K562 (cell line): ENCODE results near the gene GLI1.

Source experiments
- CBX2 ChIP-seq: fragments of 200-600 bp; sonication (generic); IDR thresholded peaks from one replicate; pipeline ENCODE4 v1.6.1; 2012; ENCODE audit warnings: mild to moderate bottlenecking, low read length, inconsistent platforms; ENCODE audit not compliant: insufficient read depth, poor library complexity, severe bottlenecking
- POLR2A ChIP-seq: fragments of 450-650 bp; conservative IDR thresholded peaks from 2 replicates; pipeline ENCODE4 v1.6.1; 2016
- SMAD1 ChIP-seq: fragments of 150-350 bp; IDR thresholded peaks from 2 replicates; pipeline ENCODE4 v1.6.1; 2014; ENCODE audit warnings: low read length, low read depth; ENCODE audit not compliant: partially characterized antibody
- TF ChIP-seq, protein P1 (sequence below), 2 experiments: fragments of 450-650 bp; formaldehyde crosslinking in 1 of 2; IDR thresholded peaks; 2 replicates each; pipeline versions ENCODE4 v1.4.0 to v1.6.1; 2014 to 2020; ENCODE audit warnings: mild to moderate bottlenecking in 2 of 2, borderline replicate concordance in 1 of 2, low read depth in 1 of 2

DNA sequence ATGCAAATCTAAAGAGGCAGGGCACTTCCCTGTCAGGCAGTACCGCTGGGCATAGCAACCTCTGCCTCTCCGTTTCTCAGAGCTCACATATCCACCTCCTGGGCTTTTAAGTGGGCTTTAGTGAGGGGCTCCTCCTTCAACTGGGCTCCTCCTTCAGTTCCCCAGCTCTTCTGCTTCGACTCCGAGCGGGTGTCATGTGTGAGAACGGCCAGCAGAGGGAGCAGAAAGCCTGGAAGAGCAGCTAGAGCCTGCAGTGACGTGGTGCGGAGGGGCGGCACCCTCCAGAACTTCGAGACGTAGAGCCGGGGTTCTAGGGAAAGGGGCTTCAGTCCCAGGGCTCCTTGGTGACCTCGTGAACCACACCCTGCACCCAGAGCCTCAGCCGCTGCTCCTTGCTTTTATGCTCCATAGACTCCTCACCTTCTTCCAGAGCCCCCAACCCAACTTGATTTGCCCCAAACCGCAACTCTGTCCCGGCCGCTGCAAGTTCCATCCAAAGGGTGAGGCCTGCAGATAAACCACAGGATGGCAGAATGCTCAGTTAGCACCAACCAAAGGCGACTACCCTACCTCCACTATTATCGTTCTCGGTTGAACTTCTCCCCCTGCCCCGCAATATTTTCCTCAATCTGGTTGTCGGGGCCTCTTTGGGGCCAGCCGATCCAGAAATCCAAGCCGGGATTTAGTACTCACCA lies 383 bp upstream of the GLI1 start:
- TF ChIP-seq POLR2A (peak; percentile 59; the same call in 1 of the 2 replicates), CBX2 (no peak), SMAD1 (no peak)
- TF ChIP-seq, protein P1, sequence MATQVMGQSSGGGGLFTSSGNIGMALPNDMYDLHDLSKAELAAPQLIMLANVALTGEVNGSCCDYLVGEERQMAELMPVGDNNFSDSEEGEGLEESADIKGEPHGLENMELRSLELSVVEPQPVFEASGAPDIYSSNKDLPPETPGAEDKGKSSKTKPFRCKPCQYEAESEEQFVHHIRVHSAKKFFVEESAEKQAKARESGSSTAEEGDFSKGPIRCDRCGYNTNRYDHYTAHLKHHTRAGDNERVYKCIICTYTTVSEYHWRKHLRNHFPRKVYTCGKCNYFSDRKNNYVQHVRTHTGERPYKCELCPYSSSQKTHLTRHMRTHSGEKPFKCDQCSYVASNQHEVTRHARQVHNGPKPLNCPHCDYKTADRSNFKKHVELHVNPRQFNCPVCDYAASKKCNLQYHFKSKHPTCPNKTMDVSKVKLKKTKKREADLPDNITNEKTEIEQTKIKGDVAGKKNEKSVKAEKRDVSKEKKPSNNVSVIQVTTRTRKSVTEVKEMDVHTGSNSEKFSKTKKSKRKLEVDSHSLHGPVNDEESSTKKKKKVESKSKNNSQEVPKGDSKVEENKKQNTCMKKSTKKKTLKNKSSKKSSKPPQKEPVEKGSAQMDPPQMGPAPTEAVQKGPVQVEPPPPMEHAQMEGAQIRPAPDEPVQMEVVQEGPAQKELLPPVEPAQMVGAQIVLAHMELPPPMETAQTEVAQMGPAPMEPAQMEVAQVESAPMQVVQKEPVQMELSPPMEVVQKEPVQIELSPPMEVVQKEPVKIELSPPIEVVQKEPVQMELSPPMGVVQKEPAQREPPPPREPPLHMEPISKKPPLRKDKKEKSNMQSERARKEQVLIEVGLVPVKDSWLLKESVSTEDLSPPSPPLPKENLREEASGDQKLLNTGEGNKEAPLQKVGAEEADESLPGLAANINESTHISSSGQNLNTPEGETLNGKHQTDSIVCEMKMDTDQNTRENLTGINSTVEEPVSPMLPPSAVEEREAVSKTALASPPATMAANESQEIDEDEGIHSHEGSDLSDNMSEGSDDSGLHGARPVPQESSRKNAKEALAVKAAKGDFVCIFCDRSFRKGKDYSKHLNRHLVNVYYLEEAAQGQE (IDR thresholded peaks at IDR 0.05; ENCODE audit: borderline replicate concordance), result peak; percentile 67; the same call in 1 of the 2 replicates
- TF ChIP-seq, protein P1 (CRISPR knock-in tag; IDR thresholded peaks at IDR 0.05; ENCODE audit: low read depth), result 0 out of 2 replicates have a peak, but pooled peaks have one; percentile 17
